ENCODE data around the gene ZBTB17.

GRCh38 chr1:15940110-15941043 is 35.5 kb downstream of the ZBTB17 start:
- TF ChIP-seq CTCF (IDR thresholded peaks at IDR 0.05) (no peak), POLR2AphosphoS5 (IDR thresholded peaks at IDR 0.05) (no peak), POLR2A (IDR thresholded peaks at IDR 0.05) (no peak), EP300 (IDR thresholded peaks at IDR 0.05; ENCODE audit: low read depth) (no peak)

Data from transverse colon (tissue), 4 donors.